Endodermal cell (in vitro differentiated cells): ENCODE results near the gene ATRN. TPM values are rescaled to one million over a fixed set of nuclear protein-coding genes. Genes with fewer than 3 reads are reported as not detected.

ENCODE experiments used
- DNase-seq: peaks from one replicate; pipeline ENCODE4 v3.0.0-alpha.2; 2017
- H3K27ac ChIP-seq: 2 replicates; pipeline ENCODE4 v1.5.1; 2013; ENCODE audit warnings: mild to moderate bottlenecking, low read depth, low read length, moderate library complexity
- H3K27me3 ChIP-seq: 2 replicates; pipeline ENCODE4 v1.6.1; 2013; ENCODE audit warnings: mild to moderate bottlenecking, low read length, moderate library complexity; ENCODE audit not compliant: insufficient read depth, control insufficient read depth, poor library complexity, severe bottlenecking
- H3K36me3 ChIP-seq: 2 replicates; pipeline ENCODE4 v1.7.0; 2013; ENCODE audit warnings: mild to moderate bottlenecking, low read length, moderate library complexity; ENCODE audit not compliant: control insufficient read depth, insufficient read depth
- H3K4me1 ChIP-seq: one replicate; pipeline ENCODE4 v1.7.0; 2013; ENCODE audit warnings: low read length; ENCODE audit not compliant: control insufficient read depth, insufficient read depth
- H3K4me3 ChIP-seq: 2 replicates; pipeline ENCODE4 v1.5.1; 2013; ENCODE audit warnings: mild to moderate bottlenecking, low read length, moderate library complexity
- H3K9ac ChIP-seq: 2 replicates; pipeline ENCODE4 v1.6.1; 2013; ENCODE audit warnings: mild to moderate bottlenecking, low read length, moderate library complexity; ENCODE audit not compliant: poor library complexity, severe bottlenecking; ENCODE audit errors: extremely low read depth
- H3K9me3 ChIP-seq: 2 replicates; pipeline ENCODE4 v1.6.1; 2013; ENCODE audit warnings: mild to moderate bottlenecking, low read length, moderate library complexity; ENCODE audit not compliant: control insufficient read depth
- H3K27ac Mint-ChIP-seq: 2 replicates; pipeline ENCODE4 v1.8.0; 2020; ENCODE audit warnings: mixed read lengths
- H3K27me3 Mint-ChIP-seq: 2 replicates; pipeline ENCODE4 v1.8.0; 2021; ENCODE audit warnings: mild to moderate bottlenecking, mixed read lengths; ENCODE audit not compliant: insufficient read depth
- H3K36me3 Mint-ChIP-seq: 2 replicates; pipeline ENCODE4 v1.8.0; 2020; ENCODE audit warnings: low read depth, mixed read lengths
- H3K4me1 Mint-ChIP-seq: 2 replicates; pipeline ENCODE4 v1.8.0; 2020; ENCODE audit warnings: mixed read lengths
- H3K4me3 Mint-ChIP-seq: 2 replicates; pipeline ENCODE4 v1.8.0; 2020; ENCODE audit warnings: mild to moderate bottlenecking, moderate library complexity, mixed read lengths
- H3K9me3 Mint-ChIP-seq: 2 replicates; pipeline ENCODE4 v1.8.0; 2020; ENCODE audit warnings: mild to moderate bottlenecking, mixed read lengths
- CTCF ChIP-seq: fragments of 200-600 bp; sonication (generic); conservative IDR thresholded peaks from 2 replicates; pipeline ENCODE4 v1.5.0; 2021; ENCODE audit warnings: antibody characterized with exemption, mild to moderate bottlenecking
- WGBS, 2 experiments: methylation state at CpG; one replicate each; pipeline versions ENCODE4 v1.1.5 to v1.1.7; 2013; ENCODE audit warnings: missing lambda C conversion rate in 2 of 2, mixed read lengths in 1 of 2; ENCODE audit not compliant: insufficient coverage in 1 of 2, insufficient read length in 1 of 2; 5-methylcytosine and 5-hydroxymethylcytosine counted together
- total RNA-seq, 2 donors: library from RNA; stranded (reverse); fragmentation: NEBNext Ultra II Directional in 1 of 2; extraction: Animal tissue kit (Norgen Biotek cat#: 25700) in 1 of 2; gene quantifications; 2 replicates in 1 of 2; 3 replicates in 1 of 2; pipeline ENCODE4 v1.2.1, GENCODE V29; 2021

Gene ATRN
- total RNA-seq, 2 donors from 2014 or later = 27.4 to 31.2 TPM

GRCh38 chr20:3633913-3634478 is 163.2 kb downstream of the ATRN start:
- Histone ChIP-seq H3K27ac (no peak overlapping the region), H3K4me3 (no peak overlapping the region), H3K9me3 (no peaks in the 10 kb centered on the region), H3K27me3 (no peaks in the 10 kb centered on the region), H3K4me1 (no peaks in the 10 kb centered on the region), H3K9ac (no peak overlapping the region), H3K36me3 (no peaks in the 10 kb centered on the region)
- peaks cover 21% of the 10 kb centered on the region for H3K4me1 Mint-ChIP-seq
- WGBS, 2 experiments = 80 to 83% methylated on average over 4 to 6 of the region's 6 CpGs
- H3K27me3 Mint-ChIP-seq = no peaks in the 10 kb centered on the region
- no peak overlapping the region for H3K4me3 Mint-ChIP-seq
- no peak for DNase-seq
- H3K27ac Mint-ChIP-seq = no peak overlapping the region
- no peak for TF ChIP-seq CTCF
- no peaks in the 10 kb centered on the region for H3K9me3 Mint-ChIP-seq
- peaks cover 8% of the 10 kb centered on the region for H3K36me3 Mint-ChIP-seq

- H3K27ac Mint-ChIP-seq = no peak overlapping the region
These were observed 164.5 kb downstream of the ATRN start for GRCh38 chr20:3635346-3635745.

GRCh38 chr20:3640259-3640658 is 169.4 kb downstream of the ATRN start:
- H3K4me3 ChIP-seq = no peak overlapping the region
- H3K4me1 Mint-ChIP-seq = peaks cover 7% of the 10 kb centered on the region
- no peak overlapping the region for H3K27ac Mint-ChIP-seq
- no peak overlapping the region for H3K9ac ChIP-seq
- 91% methylated on average over 2 of the region's 3 CpGs; no CpG with 5 or more reads in 1 of the 2 experiments for WGBS, 2 experiments
- no peak for TF ChIP-seq CTCF
- H3K4me3 Mint-ChIP-seq = no peak overlapping the region
- H3K27ac ChIP-seq = no peak overlapping the region
- peaks cover 27% of the 10 kb centered on the region for H3K36me3 Mint-ChIP-seq
- no peaks in the 10 kb centered on the region for H3K27me3 Mint-ChIP-seq
- no peaks in the 10 kb centered on the region for H3K9me3 Mint-ChIP-seq
- H3K4me1 ChIP-seq = no peaks in the 10 kb centered on the region
- no peaks in the 10 kb centered on the region for H3K27me3 ChIP-seq
- H3K9me3 ChIP-seq = peaks cover 8% of the 10 kb centered on the region
- H3K36me3 ChIP-seq = peaks cover 5% of the 10 kb centered on the region
- no peak for DNase-seq

More at GRCh38 chr20:3635346-3635745, 164.5 kb downstream of the ATRN start:
- H3K27me3 Mint-ChIP-seq = no peaks in the 10 kb centered on the region
- peaks cover 15% of the 10 kb centered on the region for H3K4me1 Mint-ChIP-seq
- no peak for TF ChIP-seq CTCF
- no peak for DNase-seq
- no peaks in the 10 kb centered on the region for H3K4me1 ChIP-seq
- no peak overlapping the region for H3K4me3 Mint-ChIP-seq
- 86% methylated on average over 1 of the region's 1 CpG; no CpG with 5 or more reads in 1 of the 2 experiments for WGBS, 2 experiments
- H3K9me3 ChIP-seq = peaks cover 3% of the 10 kb centered on the region
- peaks cover 10% of the 10 kb centered on the region for H3K36me3 Mint-ChIP-seq
- H3K27ac ChIP-seq = no peak overlapping the region
- no peak overlapping the region for H3K9ac ChIP-seq
- H3K9me3 Mint-ChIP-seq = no peaks in the 10 kb centered on the region
- no peak overlapping the region for H3K4me3 ChIP-seq
- no peaks in the 10 kb centered on the region for H3K27me3 ChIP-seq
- peaks cover 5% of the 10 kb centered on the region for H3K36me3 ChIP-seq
